GM12873 (cell line): Measurements from ENCODE around the gene FKBP7.

Experiments used
- CTCF ChIP-seq: IDR thresholded peaks from 2 replicates; pipeline ENCODE4 v1.5.1; 2012; ENCODE audit warnings: low read depth, mild to moderate bottlenecking, moderate library complexity, low read length, control low read depth; ENCODE audit not compliant: insufficient read depth; ENCODE audit errors: missing control alignments

Gene FKBP7

GRCh38 chr2:178476477-178476876, 1.9 kb downstream of the FKBP7 start:
- no peak for TF ChIP-seq CTCF

GRCh38 chr2:178474560-178474959, 3.8 kb downstream of the FKBP7 start:
- TF ChIP-seq CTCF, result no peak

- no peak for TF ChIP-seq CTCF
Measured at GRCh38 chr2:178473931-178474330, 4.5 kb downstream of the FKBP7 start.

- no peak for TF ChIP-seq CTCF
Measured at GRCh38 chr2:178473373-178473772, 5.0 kb downstream of the FKBP7 start.

GRCh38 chr2:178469219-178469849, 9.1 kb downstream of the FKBP7 start:
- no peak for TF ChIP-seq CTCF

- no peak for TF ChIP-seq CTCF
Measured at GRCh38 chr2:178457390-178457886, 21.0 kb downstream of the FKBP7 start.

GRCh38 chr2:178455947-178456346, 22.5 kb downstream of the FKBP7 start:
- TF ChIP-seq CTCF, result no peak
